Panc1 (cell line): ENCODE measurements around the gene CCDC172. TPM values are rescaled to one million over a fixed set of nuclear protein-coding genes. Genes with fewer than 3 reads are reported as not detected.

ENCODE experiments used
- ATAC-seq: fragments of 200-7000 bp; cut with Tn5 transposase; 2 replicates; pipeline ENCODE4 v1.9.1; 2020; ENCODE audit warnings: mild to moderate bottlenecking, moderate library complexity
- BruUV-seq: library from RNA; stranded (reverse); fragments of 400-500 nt; replicated peaks from 2 replicates; lab custom pipeline; 2021; lab: Mats Ljungman, UMichigan
- CTCF ChIA-PET: fragments of 300-600 bp; sonication (Branson Sonifier 250); formaldehyde crosslinking; loops from one replicate; lab custom pipeline; 2022; ENCODE audit warnings: antibody characterized with exemption; lab: Charles Lee
- POLR2A ChIA-PET: fragments of 300-600 bp; sonication (Branson Sonifier 250); formaldehyde crosslinking; loops from one replicate; lab custom pipeline; 2022; ENCODE audit warnings: antibody characterized with exemption; lab: Charles Lee
- DNase-seq: peaks from one replicate; pipeline ENCODE4 v3.0.0-alpha.2; 2010; ENCODE audit warnings: low read depth, low spot score
- H3K27ac ChIP-seq: 2 replicates; pipeline ENCODE4 v1.5.1; 2011; ENCODE audit warnings: mild to moderate bottlenecking, low read length, inconsistent platforms
- H3K27me3 ChIP-seq: fragments of 200-500 bp; sonication (Bioruptor generic); 2 replicates; pipeline ENCODE4 v1.6.0; 2014; ENCODE audit warnings: low read length, inconsistent platforms; ENCODE audit not compliant: control insufficient read depth, insufficient read depth
- H3K36me3 ChIP-seq: fragments of 200-500 bp; sonication (Bioruptor generic); 2 replicates; pipeline ENCODE4 v1.5.1; 2014; ENCODE audit warnings: inconsistent platforms, mild to moderate bottlenecking, low read length, moderate library complexity; ENCODE audit not compliant: control insufficient read depth, insufficient read depth
- H3K4me1 ChIP-seq: 2 replicates; pipeline ENCODE4 v1.5.1; 2011; ENCODE audit warnings: inconsistent platforms, mild to moderate bottlenecking, low read length, moderate library complexity; ENCODE audit not compliant: control insufficient read depth, insufficient read depth
- H3K4me3 ChIP-seq, 2 experiments: 2 replicates each; pipeline ENCODE4 v1.5.1; 2011 to 2012; ENCODE audit warnings: low read depth in 2 of 2, low read length in 2 of 2, mild to moderate bottlenecking in 2 of 2, inconsistent platforms in 1 of 2, moderate library complexity in 1 of 2
- H3K9me3 ChIP-seq: fragments of 200-500 bp; sonication (Bioruptor generic); 2 replicates; pipeline ENCODE4 v1.5.1; 2014; ENCODE audit warnings: low read depth, mild to moderate bottlenecking, inconsistent platforms, low read length, moderate library complexity; ENCODE audit not compliant: control insufficient read depth, insufficient read depth
- CTCF ChIP-seq: fragments of 450-650 bp; IDR thresholded peaks from 2 replicates; pipeline ENCODE4 v1.5.1; 2017; ENCODE audit warnings: mild to moderate bottlenecking
- POLR2AphosphoS5 ChIP-seq: IDR thresholded peaks from 2 replicates; pipeline ENCODE4 v1.6.1; 2012; ENCODE audit warnings: mild to moderate bottlenecking, low read depth, low read length, moderate library complexity
- REST ChIP-seq, 2 experiments: IDR thresholded peaks; 2 replicates each; pipeline ENCODE4 v1.6.1; 2011 to 2012; ENCODE audit warnings: low read depth in 2 of 2, control low read depth in 1 of 2, low read length in 1 of 2, mild to moderate bottlenecking in 1 of 2, moderate library complexity in 1 of 2; ENCODE audit not compliant: insufficient read depth in 1 of 2
- SIN3A ChIP-seq: IDR thresholded peaks from 2 replicates; pipeline ENCODE4 v1.6.1; 2012; ENCODE audit warnings: low read depth, mild to moderate bottlenecking, low read length, moderate library complexity, borderline replicate concordance; ENCODE audit not compliant: insufficient read depth
- TCF7L2 ChIP-seq: IDR thresholded peaks from 2 replicates; pipeline ENCODE4 v1.6.1; 2011; ENCODE audit warnings: mild to moderate bottlenecking, low read depth, low read length, inconsistent platforms
- in situ Hi-C: cut with HindIII; loops from 2 replicates; pipeline ENCODE4 v1.10.0; 2016; ENCODE audit warnings: low sequenced_read_pairs, low pct_unique_long_range_greater_than_20kb
- intact Hi-C: fragments of 100-400 bp; cut with micrococcal nuclease; formaldehyde crosslinking; loops from one replicate; pipeline ENCODE4 v1.10.0; 2022; ENCODE audit not compliant: unreplicated experiment
- total RNA-seq: library from RNA; stranded (reverse); gene quantifications from one replicate; pipeline ENCODE4 v1.2.1, GENCODE V29; 2021; ENCODE audit not compliant: unreplicated experiment

The CCDC172 gene
- total RNA-seq, 1 experiment from 2014 or later: not detected

GRCh38 chr10:116402858-116403257, 78.6 kb downstream of the CCDC172 start:
- H3K36me3 ChIP-seq: no peaks in the 10 kb centered on the region
- intact Hi-C loops (no loop called here), in situ Hi-C loops (no loop called here)
- no peak for DNase-seq
- no peak overlapping the region for H3K27ac ChIP-seq
- no peak for TF ChIP-seq SIN3A
- TF ChIP-seq REST (IDR thresholded peaks at IDR 0.05; ENCODE audit: insufficient read depth in 1 of 2, low read depth in 2 of 2, low read length in 1 of 2): no peak
- TF ChIP-seq TCF7L2: no peak
- TF ChIP-seq POLR2AphosphoS5: no peak
- no peak for TF ChIP-seq CTCF
- H3K27me3 ChIP-seq: no peaks in the 10 kb centered on the region
- POLR2A ChIA-PET: no interaction called here
- H3K4me3 ChIP-seq: no peak overlapping the region
- CTCF ChIA-PET: no interaction called here
- ATAC-seq: no peak
- no TSS peak for BruUV-seq
- no peaks in the 10 kb centered on the region for H3K9me3 ChIP-seq
- no peaks in the 10 kb centered on the region for H3K4me1 ChIP-seq

- Histone ChIP-seq H3K27me3 (no peaks in the 10 kb centered on the region), H3K27ac (no peak overlapping the region), H3K36me3 (no peaks in the 10 kb centered on the region), H3K9me3 (no peaks in the 10 kb centered on the region), H3K4me3 (no peak overlapping the region), H3K4me1 (no peaks in the 10 kb centered on the region)
- BruUV-seq: no TSS peak
- intact Hi-C loops: no loop called here
- in situ Hi-C loops: no loop called here
- ChIA-PET CTCF (no interaction called here), POLR2A (no interaction called here)
- ATAC-seq (no peak), DNase-seq (no peak)
- TF ChIP-seq CTCF (no peak), TCF7L2 (no peak), SIN3A (no peak)
Measured at GRCh38 chr10:116403740-116404250, 79.5 kb downstream of the CCDC172 start.
